K562 (cell line): ENCODE data around the gene RNF187. TPM values are rescaled to one million over a fixed set of nuclear protein-coding genes. Genes with fewer than 3 reads are reported as not detected.

ENCODE experiments used
- ARID1B ChIP-seq: fragments of 450-650 bp; IDR thresholded peaks from 2 replicates; pipeline ENCODE4 v1.6.1; 2016; ENCODE audit warnings: antibody characterized with exemption, mild to moderate bottlenecking, inconsistent platforms
- CHCHD3 ChIP-seq: fragments of 250-450 bp; sonication (Bioruptor Pico); IDR thresholded peaks from 2 replicates; pipeline ENCODE4 v2.1.2; 2022; ENCODE audit warnings: mild to moderate bottlenecking
- CHD1 ChIP-seq: fragments of 200-600 bp; sonication (generic); IDR thresholded peaks from one replicate; pipeline ENCODE4 v1.6.1; 2012; ENCODE audit warnings: mild to moderate bottlenecking, moderate library complexity, low read length, inconsistent platforms
- CTCFL ChIP-seq: IDR thresholded peaks from 2 replicates; pipeline ENCODE4 v1.6.1; 2011; ENCODE audit warnings: borderline replicate concordance, low read depth, mild to moderate bottlenecking, moderate library complexity, low read length; ENCODE audit not compliant: insufficient read depth, poor library complexity, severe bottlenecking
- DACH1 ChIP-seq: fragments of 450-650 bp; IDR thresholded peaks from 2 replicates; pipeline ENCODE4 v1.6.1; 2018; ENCODE audit not compliant: partially characterized antibody
- DEAF1 ChIP-seq: fragments of 450-650 bp; formaldehyde crosslinking; IDR thresholded peaks from 2 replicates; pipeline ENCODE4 v1.4.0; 2020; ENCODE audit warnings: mild to moderate bottlenecking, moderate library complexity
- ELF4 ChIP-seq: fragments of 450-650 bp; formaldehyde crosslinking; IDR thresholded peaks from 2 replicates; pipeline ENCODE4 v1.4.0; 2022; ENCODE audit warnings: missing genetic modification characterization
- GABPB2 ChIP-seq: fragments of 250-450 bp; sonication (Bioruptor Pico); conservative IDR thresholded peaks from 2 replicates; pipeline ENCODE4 v1.5.1; 2021; ENCODE audit warnings: mild to moderate bottlenecking
- MXI1 ChIP-seq: IDR thresholded peaks from 2 replicates; pipeline ENCODE4 v1.6.1; 2011; ENCODE audit warnings: low read depth, mild to moderate bottlenecking, improper control_type of control experiment, low read length
- MYNN ChIP-seq, 2 experiments: sonication (generic); formaldehyde crosslinking in 1 of 2; IDR thresholded peaks; 2 replicates each; pipeline versions ENCODE4 v1.5.0 to v1.6.1; 2016 to 2020; ENCODE audit warnings: antibody characterized with exemption in 1 of 2, missing genetic modification reagents in 1 of 2
- NFE2L1 ChIP-seq: fragments of 450-650 bp; IDR thresholded peaks from 2 replicates; pipeline ENCODE4 v1.6.1; 2016; ENCODE audit warnings: missing genetic modification characterization, low read depth, mild to moderate bottlenecking, missing compliant biosample characterization, moderate library complexity, borderline replicate concordance
- NR2F6 ChIP-seq: fragments of 450-650 bp; formaldehyde crosslinking; IDR thresholded peaks from 2 replicates; pipeline ENCODE4 v1.4.0; 2020; ENCODE audit warnings: mild to moderate bottlenecking
- POLR2G ChIP-seq: fragments of 200-400 bp; formaldehyde crosslinking; IDR thresholded peaks from 2 replicates; pipeline ENCODE4 v1.6.1; 2017; ENCODE audit warnings: low read depth, mild to moderate bottlenecking, antibody characterized with exemption, low read length, moderate library complexity
- SAP30 ChIP-seq: fragments of 200-600 bp; sonication (generic); IDR thresholded peaks from 2 replicates; pipeline ENCODE4 v1.6.1; 2012; ENCODE audit warnings: borderline replicate concordance, low read depth, mild to moderate bottlenecking, moderate library complexity, low read length, control low read depth, inconsistent platforms; ENCODE audit not compliant: insufficient read depth, poor library complexity, severe bottlenecking
- SETDB1 ChIP-seq: IDR thresholded peaks from one replicate; pipeline ENCODE4 v1.6.1; 2012; ENCODE audit warnings: low read length, control low read depth, inconsistent platforms
- ZFX ChIP-seq: sonication (generic); formaldehyde crosslinking; IDR thresholded peaks from 2 replicates; pipeline ENCODE4 v1.8.0; 2022; ENCODE audit warnings: mild to moderate bottlenecking, missing genetic modification reagents, moderate library complexity
- ZKSCAN3 ChIP-seq: fragments of 250-450 bp; sonication (Bioruptor Pico); IDR thresholded peaks from 2 replicates; pipeline ENCODE4 v1.4.0; 2020
- ZNF12 ChIP-seq: sonication (generic); formaldehyde crosslinking; IDR thresholded peaks from 2 replicates; pipeline ENCODE4 v1.4.0; 2020; ENCODE audit warnings: mild to moderate bottlenecking, missing genetic modification reagents
- ZNF133 ChIP-seq: fragments of 250-450 bp; sonication (Bioruptor Pico); IDR thresholded peaks from 2 replicates; pipeline ENCODE4 v1.4.0; 2020; ENCODE audit warnings: mild to moderate bottlenecking
- ZNF655 ChIP-seq: fragments of 250-450 bp; sonication (Bioruptor Pico); IDR thresholded peaks from 2 replicates; pipeline ENCODE4 v1.5.0; 2021
- polyA plus RNA-seq, 8 experiments: library from polyadenylated mRNA; depleted of rRNA in 4 of 8; stranded (reverse) in 5 of 8; unstranded in 3 of 8; fragments of >200 nt; fragmentation: Nextera tagmentation in 2 of 8; fragmentation: Illumina TruSeq in 1 of 8; extraction: Ambion mirVana in 2 of 8; extraction: Trizol in 1 of 8; gene quantifications; 2 replicates each; pipeline versions ENCODE4 v1.2.1 to v1.2.3, GENCODE V29; 2011 to 2014; ENCODE audit warnings: inconsistent platforms in 1 of 8, missing spikeins in 1 of 8
- total RNA-seq, 7 experiments: library from RNA; depleted of rRNA in 6 of 7; stranded (reverse); fragments of >200 nt in 6 of 7; fragmentation: Illumina TruSeq in 2 of 7; extraction: Trizol in 2 of 7; gene quantifications; 2 replicates each; pipeline versions ENCODE4 v1.2.1 to v1.2.3, GENCODE V29; 2011 to 2021; ENCODE audit warnings: low replicate concordance in 1 of 7
- TF ChIP-seq, protein P1 (sequence below): sonication (generic); formaldehyde crosslinking; IDR thresholded peaks from 2 replicates; pipeline ENCODE4 v1.8.0; 2022; ENCODE audit warnings: mild to moderate bottlenecking, missing genetic modification reagents, borderline replicate concordance

RNF187 gene
- total and polyA plus RNA-seq, 9 of the 15 experiments (the other 6 are each of a cell fraction or from before 2014, with no cell fraction given), result 2.3 to 119 (median 41.9) TPM

- TF ChIP-seq, protein P1, sequence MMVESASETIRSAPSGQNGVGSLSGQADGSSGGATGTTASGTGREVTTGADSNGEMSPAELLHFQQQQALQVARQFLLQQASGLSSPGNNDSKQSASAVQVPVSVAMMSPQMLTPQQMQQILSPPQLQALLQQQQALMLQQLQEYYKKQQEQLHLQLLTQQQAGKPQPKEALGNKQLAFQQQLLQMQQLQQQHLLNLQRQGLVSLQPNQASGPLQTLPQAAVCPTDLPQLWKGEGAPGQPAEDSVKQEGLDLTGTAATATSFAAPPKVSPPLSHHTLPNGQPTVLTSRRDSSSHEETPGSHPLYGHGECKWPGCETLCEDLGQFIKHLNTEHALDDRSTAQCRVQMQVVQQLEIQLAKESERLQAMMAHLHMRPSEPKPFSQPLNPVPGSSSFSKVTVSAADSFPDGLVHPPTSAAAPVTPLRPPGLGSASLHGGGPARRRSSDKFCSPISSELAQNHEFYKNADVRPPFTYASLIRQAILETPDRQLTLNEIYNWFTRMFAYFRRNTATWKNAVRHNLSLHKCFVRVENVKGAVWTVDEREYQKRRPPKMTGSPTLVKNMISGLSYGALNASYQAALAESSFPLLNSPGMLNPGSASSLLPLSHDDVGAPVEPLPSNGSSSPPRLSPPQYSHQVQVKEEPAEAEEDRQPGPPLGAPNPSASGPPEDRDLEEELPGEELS (CRISPR knock-in tag), result no peak
- TF ChIP-seq POLR2G (peak; percentile 44), SAP30 (no peak), ZNF12 (CRISPR knock-in tag) (no peak), ZNF655 (CRISPR knock-in tag) (no peak), CHD1 (no peak), DACH1 (no peak), ZNF133 (no peak), ELF4 (peak; percentile 81), DEAF1 (no peak), CHCHD3 (CRISPR knock-in tag) (no peak), MXI1 (no peak), SETDB1 (no peak), CTCFL (no peak), NFE2L1 (tag) (no peak), NR2F6 (no peak), ZFX (CRISPR knock-in tag) (no peak), ARID1B (no peak), MYNN (IDR thresholded peaks at IDR 0.05) (no peak), MYNN (CRISPR knock-in tag; IDR thresholded peaks at IDR 0.05) (no peak), ZKSCAN3 (no peak), GABPB2 (CRISPR knock-in tag) (peak; percentile 8; the same call in 1 of the 2 replicates)
Measured at GRCh38 chr1:228494970-228495853, 8.0 kb downstream of the RNF187 start (continued).
